Activated CD4-positive, alpha-beta T cell treated with anti-CD3 and anti-CD28 coated beads, Interleukin-2, Interleukin-4, amounts not matched to agents 100 ng/mL and 50 ng/mL, durations not matched to agents 16 hours and 8 hours (primary cell): ENCODE data around the gene LPP.

ENCODE experiments used
- DNase-seq: peaks from one replicate; pipeline ENCODE4 v3.0.0-alpha.2; 2020; ENCODE audit warnings: low spot score

The LPP gene

GRCh38 chr3:188299068-188299467 is 145.1 kb downstream of the LPP start:
- peak; percentile 89 for DNase-seq

GRCh38 chr3:188299708-188300107 is 145.8 kb downstream of the LPP start:
- DNase-seq = no peak

GRCh38 chr3:188301147-188301546 is 147.2 kb downstream of the LPP start:
- no peak for DNase-seq

DNA sequence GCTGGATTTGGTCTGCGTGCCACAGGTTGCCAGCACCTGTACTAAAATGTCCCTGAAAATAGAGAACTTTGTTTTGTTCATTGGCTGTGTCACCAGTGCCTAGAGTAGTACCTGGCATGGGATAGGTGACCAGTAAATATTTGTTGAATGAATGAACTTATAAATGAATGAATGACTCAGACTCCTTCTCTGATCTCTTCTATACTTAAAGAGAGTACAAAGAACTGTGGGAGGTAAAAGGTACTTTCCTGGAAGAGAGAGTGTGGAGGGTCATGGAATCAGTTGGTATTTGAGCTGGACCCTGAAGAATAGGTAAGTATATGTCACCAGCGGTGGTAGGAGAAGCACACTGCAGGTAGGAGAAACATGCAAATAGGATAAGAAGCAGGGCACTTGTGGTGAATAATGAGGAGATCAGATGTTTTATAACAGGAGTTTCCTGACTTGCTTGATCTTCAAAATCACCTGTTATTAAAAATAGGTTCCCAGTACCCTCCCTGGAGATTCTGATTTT is 149.4 kb downstream of the LPP start:
- no peak for DNase-seq

DNA sequence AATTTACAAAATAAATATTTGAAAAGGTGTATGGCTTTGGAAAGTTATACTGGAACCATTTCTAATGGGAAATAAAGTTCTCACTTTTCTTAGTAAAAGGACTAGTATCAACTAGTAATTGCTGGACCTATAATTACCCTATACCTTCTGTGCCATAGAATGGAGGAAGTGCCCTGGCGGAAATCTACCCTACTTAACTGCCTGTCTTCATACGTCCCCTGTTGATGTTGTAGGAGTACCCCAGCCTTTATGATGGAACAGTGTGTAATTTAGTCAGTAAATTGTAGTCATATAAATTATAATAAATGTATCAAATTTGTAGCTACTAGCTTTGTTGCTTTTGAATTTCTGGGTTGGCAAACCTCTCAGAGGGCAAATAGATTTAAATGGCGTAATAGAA is 149.9 kb downstream of the LPP start:
- DNase-seq = no peak

GRCh38 chr3:188304501-188304900 is 150.5 kb downstream of the LPP start:
- DNase-seq = no peak

DNA sequence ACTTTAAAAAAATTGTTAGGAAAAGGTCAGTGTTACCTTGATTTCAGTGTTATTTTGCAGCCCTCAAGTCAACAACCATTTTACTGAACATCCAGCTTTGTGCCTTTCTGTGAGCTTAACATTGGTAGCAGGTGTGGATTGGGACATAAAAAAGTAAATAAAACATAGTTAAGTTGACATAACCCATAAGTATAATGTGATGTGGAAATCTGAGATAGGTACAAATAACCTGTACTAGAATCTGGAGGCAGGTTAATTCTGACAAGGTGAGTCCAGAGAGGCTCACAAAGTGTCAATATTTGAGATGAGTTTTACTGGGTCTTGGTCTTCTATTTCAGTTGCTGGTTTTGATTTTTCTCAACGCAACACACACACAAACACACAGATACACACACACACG is 151.3 kb downstream of the LPP start:
- no peak for DNase-seq

DNA sequence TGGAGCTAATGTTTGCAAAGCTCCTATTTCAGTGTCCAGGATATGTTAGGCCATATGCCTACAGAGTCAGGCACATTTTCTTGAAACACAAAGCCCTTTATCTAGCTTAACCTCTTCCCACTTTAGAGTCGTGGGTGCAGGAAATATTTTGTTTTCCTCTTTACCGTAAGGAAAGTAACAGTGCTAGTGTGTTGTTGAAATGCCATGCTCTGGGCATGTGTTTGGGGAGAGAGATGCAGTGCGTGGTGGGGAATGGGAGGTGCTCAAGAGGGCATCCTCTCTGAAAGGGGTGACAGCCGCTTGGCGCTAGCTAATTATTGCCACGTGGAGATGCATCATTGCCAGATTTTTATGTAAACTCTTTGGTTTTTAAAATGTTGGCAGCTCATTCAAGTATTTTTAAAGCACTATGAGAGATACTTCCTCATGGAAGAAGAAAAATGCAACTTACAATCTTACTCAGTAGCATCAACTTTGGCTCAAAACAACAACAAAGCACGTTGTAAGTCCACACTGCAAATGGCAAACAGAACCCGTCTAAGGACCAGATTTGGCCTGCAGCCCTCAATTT is 152.6 kb downstream of the LPP start:
- no peak for DNase-seq

GRCh38 chr3:188309437-188310269 is 155.7 kb downstream of the LPP start:
- peak; percentile 85 for DNase-seq

- DNase-seq = no peak
Measured at GRCh38 chr3:188310270-188310710, 156.3 kb downstream of the LPP start.

DNA sequence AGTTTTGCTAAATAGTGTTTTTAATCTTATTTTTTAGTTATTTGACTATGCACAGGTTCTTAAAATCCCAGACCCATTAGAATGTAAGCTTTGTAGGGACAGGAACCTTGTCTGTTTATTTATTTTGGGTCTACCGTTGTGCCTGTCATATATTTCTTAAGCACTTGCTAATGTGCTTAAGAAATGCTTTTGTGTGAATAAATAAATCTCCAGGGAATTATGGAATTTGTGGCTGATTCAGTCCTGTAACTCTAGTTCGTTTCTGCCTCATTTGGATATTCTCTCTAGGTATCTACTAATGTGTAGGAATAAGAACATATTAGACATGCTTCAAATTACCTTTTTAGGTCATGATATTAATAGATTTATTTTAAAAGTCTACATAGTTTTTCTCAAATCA is 161.6 kb downstream of the LPP start:
- no peak for DNase-seq

GRCh38 chr3:188316021-188316722 is 162.2 kb downstream of the LPP start:
- no peak for DNase-seq

DNA sequence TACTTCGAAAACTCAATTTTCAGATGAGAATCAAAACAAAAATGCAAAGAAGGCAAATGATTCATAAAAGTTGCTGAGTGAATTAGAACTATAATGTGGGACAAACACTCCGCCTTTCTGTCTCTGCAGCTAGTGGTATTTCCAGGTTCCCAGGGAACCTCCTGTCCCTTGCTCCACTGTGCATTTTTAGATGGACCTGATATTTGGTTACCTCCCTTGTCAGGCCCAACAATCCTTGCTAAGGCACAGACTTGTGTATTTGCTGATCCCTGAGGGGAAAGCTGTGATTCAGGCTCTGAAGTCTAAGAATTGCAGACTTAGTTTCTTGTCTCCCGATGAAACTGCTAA is 162.7 kb downstream of the LPP start:
- no peak for DNase-seq

GRCh38 chr3:188319569-188319968 is 165.6 kb downstream of the LPP start:
- DNase-seq = no peak

GRCh38 chr3:188320757-188321156 is 166.8 kb downstream of the LPP start:
- DNase-seq = no peak

DNA sequence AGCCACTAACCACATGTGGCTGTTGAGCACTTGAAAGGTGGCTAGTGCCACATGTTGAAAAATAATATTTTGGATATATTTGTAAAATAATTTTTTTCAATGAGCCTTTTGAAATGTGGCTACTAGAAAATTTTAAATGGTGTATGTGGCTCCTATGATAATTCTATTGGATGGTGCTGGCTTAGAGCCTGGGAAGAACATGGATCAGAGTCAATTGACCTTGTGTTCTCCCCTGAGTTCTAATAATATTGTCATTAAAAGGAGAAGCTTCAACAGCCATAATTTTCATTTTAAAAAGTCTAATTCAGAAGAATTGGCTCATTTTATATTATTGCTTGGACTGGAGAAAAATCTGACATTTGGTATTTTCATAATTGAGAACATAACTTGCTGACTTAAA is 167.3 kb downstream of the LPP start:
- no peak for DNase-seq

GRCh38 chr3:188322135-188322887 is 168.4 kb downstream of the LPP start:
- DNase-seq = no peak

DNA sequence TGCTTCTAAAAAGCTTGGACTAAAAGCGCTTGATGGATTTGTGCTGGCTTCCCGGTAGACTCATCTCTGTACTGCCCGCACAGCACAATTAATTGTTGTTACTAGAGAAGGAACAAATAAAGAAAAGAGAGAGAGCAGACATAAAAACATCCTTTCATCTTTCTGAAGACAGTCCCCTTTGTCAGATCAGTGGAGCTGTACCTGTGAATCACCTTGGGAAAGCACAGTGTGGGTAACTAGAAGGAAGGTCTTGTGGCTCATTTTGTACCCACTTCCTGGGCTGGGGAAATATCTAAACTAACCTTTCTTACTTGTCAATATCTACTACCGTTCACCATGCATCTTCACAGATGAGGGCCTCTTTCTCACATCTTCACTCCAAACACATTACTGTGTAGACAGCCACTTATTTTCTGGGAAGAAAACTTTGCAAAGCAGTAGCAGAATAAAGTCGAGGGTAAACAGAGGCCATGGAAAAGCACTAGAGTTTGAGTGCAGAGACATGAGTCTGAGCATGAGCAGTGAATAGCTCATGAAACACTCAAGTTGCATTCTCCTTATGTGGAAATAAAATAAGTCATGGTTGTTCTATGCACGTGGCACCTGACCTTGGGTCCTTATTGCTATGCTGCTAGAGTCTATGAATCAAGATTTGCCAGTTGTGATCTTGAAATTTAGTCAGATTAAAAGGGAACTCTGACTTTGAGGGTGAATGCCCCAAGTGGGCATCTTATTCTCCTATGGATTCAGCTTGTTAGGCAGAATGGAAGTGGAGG is 169.3 kb downstream of the LPP start:
- peak; percentile 74 for DNase-seq

DNA sequence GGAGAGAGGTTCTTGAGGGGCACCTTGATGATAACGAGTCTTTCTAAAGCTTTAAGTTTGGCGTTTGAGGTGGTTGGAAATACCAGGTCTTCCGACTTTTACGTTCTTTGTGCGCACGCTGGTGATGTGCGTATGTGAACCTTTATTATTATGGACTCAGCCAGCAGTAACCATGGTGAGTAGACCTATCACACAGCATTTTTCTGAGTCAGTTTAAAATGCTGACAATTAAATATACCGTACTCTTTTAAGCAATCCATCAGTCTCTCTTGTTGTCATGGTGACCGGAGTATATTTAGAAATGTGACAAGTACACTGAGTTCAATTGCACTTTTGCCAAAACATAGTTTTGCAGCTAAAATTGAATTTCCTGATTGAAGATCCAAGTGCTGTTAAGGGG is 172.2 kb downstream of the LPP start:
- no peak for DNase-seq

DNA sequence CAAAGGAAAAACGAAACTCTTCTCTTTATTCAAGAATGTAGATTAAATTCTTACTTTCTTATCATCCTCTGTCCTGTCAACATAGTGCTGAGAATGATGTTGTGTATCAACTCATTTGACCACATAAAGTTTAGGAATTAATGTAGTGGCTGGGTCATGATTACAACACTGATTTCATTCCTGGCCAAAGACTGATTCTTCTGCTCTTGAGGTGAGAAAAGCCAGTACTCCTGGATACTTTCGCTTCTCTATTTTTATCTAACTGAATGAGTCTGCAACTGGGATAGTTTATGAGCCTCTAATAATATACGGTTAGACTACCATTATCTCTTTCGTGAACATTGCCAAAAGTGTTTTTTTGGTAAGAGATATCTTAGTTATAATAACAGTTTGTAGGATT is 173.0 kb downstream of the LPP start:
- DNase-seq = peak; percentile 30

GRCh38 chr3:188327433-188327832 is 173.5 kb downstream of the LPP start:
- DNase-seq = no peak

DNA sequence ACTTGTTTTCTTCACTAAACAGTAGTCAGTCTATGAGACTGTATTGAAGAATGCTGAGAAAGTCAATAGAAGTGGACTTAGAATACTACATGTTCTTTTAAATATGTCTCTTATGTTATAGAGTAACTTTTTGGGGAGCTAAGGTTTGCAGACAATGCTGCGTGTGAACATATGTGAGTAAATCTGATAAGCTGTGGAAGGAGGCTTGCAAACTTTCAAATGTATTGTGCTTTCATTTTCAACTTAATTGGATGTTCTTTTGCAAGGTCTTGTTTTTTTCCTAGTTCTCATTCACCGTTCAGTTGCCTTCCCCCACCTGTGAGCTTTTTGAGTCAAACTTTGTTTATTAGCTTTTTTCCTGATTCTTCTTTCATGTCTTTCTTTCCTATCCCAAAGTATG is 176.2 kb downstream of the LPP start:
- DNase-seq = no peak
